PC-9 (cell line): ENCODE data around the gene UBAP1.

Experiments used
- CTCF ChIP-seq: fragments of 200-600 bp; sonication (generic); conservative IDR thresholded peaks from 2 replicates; pipeline ENCODE4 v1.6.1; 2017; ENCODE audit warnings: mixed run types, antibody characterized with exemption, mild to moderate bottlenecking, moderate library complexity
- EZH2 ChIP-seq: fragments of 200-600 bp; sonication (generic); IDR thresholded peaks from 2 replicates; pipeline ENCODE4 v1.8.0; 2017; ENCODE audit warnings: antibody characterized with exemption, low read depth

DNA sequence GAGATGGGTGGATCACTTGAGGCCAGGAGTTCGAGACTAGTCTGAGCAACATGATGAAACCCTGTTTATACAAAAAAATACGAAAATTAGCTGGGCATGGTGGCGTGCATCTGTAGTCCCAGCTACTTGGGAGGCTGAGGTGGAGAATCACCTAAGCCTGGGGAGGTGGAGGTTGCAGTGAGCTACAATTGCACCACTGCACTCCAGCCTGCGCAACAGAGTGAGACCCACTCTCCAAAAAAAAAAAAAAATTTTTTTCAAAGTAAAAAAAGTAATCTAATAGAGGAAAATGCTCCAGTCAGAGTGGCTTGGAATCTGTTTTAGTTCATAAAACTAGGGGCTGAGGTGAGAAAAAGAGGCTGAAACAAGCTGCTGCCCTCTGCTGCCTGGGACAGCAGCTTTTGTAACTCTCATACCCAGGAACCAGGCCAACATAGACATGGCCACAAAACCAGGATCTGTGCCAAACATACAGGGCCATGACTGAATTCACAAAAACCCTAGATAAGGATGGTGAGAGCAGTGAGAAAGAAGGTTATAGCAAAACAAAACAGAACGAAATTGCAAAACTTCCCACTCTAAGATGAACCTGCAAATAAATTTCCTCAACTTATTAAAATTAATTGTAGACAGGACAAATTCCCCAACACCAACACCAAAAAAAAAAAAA lies 39.2 kb upstream of the UBAP1 start:
- no peak; the same call in 1 of the 2 replicates for TF ChIP-seq CTCF
- TF ChIP-seq EZH2: no peak
